ENCODE results near the gene ETV3.

- no peak for TF ChIP-seq CTCF (IDR thresholded peaks at IDR 0.05; ENCODE audit: low read depth, low read length)
- no peak for TF ChIP-seq POLR2A (IDR thresholded peaks at IDR 0.05; ENCODE audit: extremely low read depth, insufficient read length)
Measured at GRCh38 chr1:157142201-157142600, 4.0 kb upstream of the ETV3 start.

All from NB4 (cell line).